Left lung (tissue), 10 donors: ENCODE results near the gene MAN1A2. TPM values are rescaled to one million over a fixed set of nuclear protein-coding genes. Genes with fewer than 3 reads are reported as not detected.
"Not testable (repeated sequence)": the region's sequence is repeated elsewhere in the genome, so short reads cannot be mapped to it uniquely, and the experiment has no call there.

ENCODE experiments used
- ATAC-seq: fragments of 200-7000 bp; cut with Tn5 transposase; one replicate; pipeline ENCODE4 v1.9.1; 2020; ENCODE audit warnings: moderate library complexity
- DNase-seq, 4 donors: peaks; one replicate each; pipeline ENCODE4 v3.0.0-alpha.2; 2013 to 2020
- H3K27ac ChIP-seq, 2 donors: fragments of 200-600 bp; sonication (generic) in 1 of 2; one replicate each; pipeline versions ENCODE4 v1.5.0 to v1.8.0; 2020 to 2021
- H3K27me3 ChIP-seq, 2 donors: fragments of 200-600 bp; sonication (generic) in 1 of 2; one replicate each; pipeline versions ENCODE4 v1.5.0 to v1.8.0; 2020 to 2021
- H3K36me3 ChIP-seq, 2 donors: fragments of 200-600 bp; sonication (generic) in 1 of 2; one replicate each; pipeline versions ENCODE4 v1.5.0 to v1.8.0; 2020 to 2021
- H3K4me1 ChIP-seq, 2 donors: fragments of 200-600 bp; one replicate each; pipeline ENCODE4 v1.8.0; 2021
- H3K4me3 ChIP-seq, 2 donors: fragments of 200-600 bp; sonication (generic) in 1 of 2; one replicate each; pipeline versions ENCODE4 v1.5.0 to v1.8.0; 2020 to 2021; ENCODE audit warnings: mild to moderate bottlenecking in 1 of 2
- H3K9me3 ChIP-seq, 2 donors: fragments of 200-600 bp; sonication (generic) in 1 of 2; one replicate each; pipeline versions ENCODE4 v1.5.0 to v1.8.0; 2020 to 2021
- CTCF ChIP-seq, 2 donors: fragments of 200-600 bp; sonication (generic) in 1 of 2; IDR thresholded peaks; one replicate each; pipeline versions ENCODE4 v1.5.0 to v1.8.0; 2021; ENCODE audit warnings: antibody characterized with exemption in 2 of 2
- intact Hi-C, 2 donors: fragments of 100-400 bp; cut with DNase I; formaldehyde crosslinking; loops; one replicate each; pipeline versions ENCODE4 v1.11.2 to v1.14.2; 2022
- polyA plus RNA-seq, 6 donors: library from polyadenylated mRNA; unstranded; fragments of 120-200 nt; gene quantifications; one replicate each; pipeline ENCODE4 v1.2.1, GENCODE V29; 2013; ENCODE audit not compliant: insufficient read length in 6 of 6
- total RNA-seq, 2 donors: library from RNA; stranded (reverse); fragmentation: NEBNext Ultra II Directional; extraction: Animal tissue kit (Norgen Biotek cat#: 25700); gene quantifications; one replicate each; pipeline ENCODE4 v1.2.1, GENCODE V29; 2021
- donor health status: DM: no; HTN: yes; CAD: no.
- donor health status: DM: no; HTN: no; CAD: no.

Gene MAN1A2
- total and polyA plus RNA-seq, 8 donors = 31.8 to 49.4 (median 34.6) TPM

GRCh38 chr1:117321680-117322609 is 45.3 kb upstream of the MAN1A2 start:
- no peaks in the 10 kb centered on the region for H3K4me1 ChIP-seq
- H3K27ac ChIP-seq = no peak overlapping the region
- ATAC-seq = no peak
- no peaks in the 10 kb centered on the region for H3K9me3 ChIP-seq
- no peak for TF ChIP-seq CTCF (IDR thresholded peaks at IDR 0.05)
- peaks cover 0 to 6% of the 10 kb centered on the region in 2 donors for H3K27me3 ChIP-seq
- intact Hi-C loops = no loop called here
- peak in 2 of 4 donors; percentile 28 to 55 for DNase-seq
- no peak overlapping the region for H3K4me3 ChIP-seq
- no peaks in the 10 kb centered on the region for H3K36me3 ChIP-seq

GRCh38 chr1:117324357-117324756 is 42.9 kb upstream of the MAN1A2 start:
- TF ChIP-seq CTCF (IDR thresholded peaks at IDR 0.05) = no peak
- ATAC-seq = no peak
- intact Hi-C loops = no loop called here

GRCh38 chr1:117326035-117326434 is 41.2 kb upstream of the MAN1A2 start:
- H3K36me3 ChIP-seq, H3K4me3 ChIP-seq, H3K9me3 ChIP-seq, ATAC-seq, H3K27ac ChIP-seq, H3K4me1 ChIP-seq, H3K27me3 ChIP-seq, DNase-seq, intact Hi-C loops: not testable (repeated sequence)

More at GRCh38 chr1:117324357-117324756, 42.9 kb upstream of the MAN1A2 start:
- no peak overlapping the region for H3K27ac ChIP-seq
- no peaks in the 10 kb centered on the region for H3K9me3 ChIP-seq
- H3K4me3 ChIP-seq = no peak overlapping the region
- H3K27me3 ChIP-seq = peaks cover 0 to 6% of the 10 kb centered on the region in 2 donors
- no peaks in the 10 kb centered on the region for H3K36me3 ChIP-seq
- no peak for DNase-seq
- no peaks in the 10 kb centered on the region for H3K4me1 ChIP-seq

GRCh38 chr1:117327011-117327410 is 40.2 kb upstream of the MAN1A2 start:
- TF ChIP-seq CTCF (IDR thresholded peaks at IDR 0.05) = no peak
- no peak overlapping the region for H3K4me3 ChIP-seq
- no peak for ATAC-seq

GRCh38 chr1:117335376-117336086 is 31.7 kb upstream of the MAN1A2 start:
- no peak for DNase-seq
- H3K27ac ChIP-seq = no peak overlapping the region
- H3K4me1 ChIP-seq = no peaks in the 10 kb centered on the region
- H3K36me3 ChIP-seq = no peaks in the 10 kb centered on the region
- peaks cover 0 to 2% of the 10 kb centered on the region in 2 donors for H3K9me3 ChIP-seq
- ATAC-seq = no peak
- intact Hi-C loops = no loop called here
- TF ChIP-seq CTCF (IDR thresholded peaks at IDR 0.05) = no peak
- no peak overlapping the region for H3K4me3 ChIP-seq
- H3K27me3 ChIP-seq = no peaks in the 10 kb centered on the region

More at GRCh38 chr1:117327011-117327410, 40.2 kb upstream of the MAN1A2 start:
- Histone ChIP-seq H3K27me3 (peaks cover 0 to 6% of the 10 kb centered on the region in 2 donors), H3K9me3 (no peaks in the 10 kb centered on the region), H3K36me3 (no peaks in the 10 kb centered on the region), H3K4me1 (no peaks in the 10 kb centered on the region), H3K27ac (no peak overlapping the region)
- no peak for DNase-seq
- intact Hi-C loops = no loop called here
